HCEC 1CT (cell line): Measurements from ENCODE around the gene RAB8B.

Experiments
- DNase-seq: peaks from one replicate; pipeline ENCODE4 v3.0.0-alpha.2; 2017

RAB8B gene

GRCh38 chr15:63277038-63277892 is 87.9 kb downstream of the RAB8B start, which contains the start of gene APH1B:
Gene APH1B (plus strand): TSS chr15:63277605. CDS start chr15:63277624, 19 bp downstream.
- peak; percentile 55 for DNase-seq

DNA sequence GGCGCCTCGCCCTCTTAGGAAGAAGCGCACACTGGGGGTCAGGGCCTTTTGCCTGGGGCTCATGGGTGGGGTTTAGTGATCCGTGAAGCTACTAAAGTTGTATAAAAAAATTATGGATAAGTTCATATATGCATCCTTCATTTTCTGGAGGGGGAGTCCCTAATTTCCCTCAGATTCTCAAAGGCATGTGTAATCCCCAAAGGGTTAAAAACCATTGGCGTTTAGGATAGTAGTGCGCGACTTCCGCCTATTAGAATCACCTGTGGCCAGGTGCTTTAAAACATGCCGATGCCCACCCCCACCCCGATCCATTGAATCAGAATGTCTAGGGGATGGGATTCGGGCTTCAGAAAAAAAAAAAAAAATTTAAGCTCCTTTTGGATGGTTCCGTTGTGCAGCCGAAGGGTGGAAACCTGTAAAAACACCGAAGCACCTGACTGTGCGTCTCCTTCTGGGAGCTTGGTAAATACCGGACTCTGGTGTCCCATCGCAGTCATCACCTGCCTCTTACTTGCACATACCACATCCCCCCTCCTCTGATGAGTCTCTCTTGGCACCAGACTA is 88.6 kb downstream of the RAB8B start:
- DNase-seq: no peak

GRCh38 chr15:63283126-63283525 is 93.7 kb downstream of the RAB8B start:
- no peak for DNase-seq

DNA sequence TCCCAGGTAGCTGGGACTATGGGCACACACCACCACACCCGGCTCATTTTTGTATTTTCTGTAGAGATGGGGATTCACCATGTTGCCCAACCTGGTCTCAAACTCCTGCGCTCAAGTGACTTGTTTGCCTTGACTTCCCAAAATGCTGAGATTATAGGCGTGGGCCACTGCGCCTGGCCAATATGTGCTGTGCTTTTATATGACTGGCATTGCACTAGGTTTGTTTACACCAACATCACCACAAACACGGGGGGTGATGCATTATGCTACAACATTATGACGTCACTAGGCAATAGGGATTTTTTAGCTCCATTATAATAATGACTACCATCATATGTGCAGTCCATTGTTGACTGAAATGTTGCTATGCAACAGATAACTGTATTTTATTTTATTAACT is 94.9 kb downstream of the RAB8B start:
- no peak for DNase-seq

- DNase-seq: peak; percentile 53
These were observed 97.7 kb downstream of the RAB8B start for GRCh38 chr15:63287109-63287508.

- no peak for DNase-seq
These were observed 98.9 kb downstream of the RAB8B start for GRCh38 chr15:63288342-63288741.

- peak; percentile 62 for DNase-seq
These were observed 99.5 kb downstream of the RAB8B start for GRCh38 chr15:63288778-63289378.

DNA sequence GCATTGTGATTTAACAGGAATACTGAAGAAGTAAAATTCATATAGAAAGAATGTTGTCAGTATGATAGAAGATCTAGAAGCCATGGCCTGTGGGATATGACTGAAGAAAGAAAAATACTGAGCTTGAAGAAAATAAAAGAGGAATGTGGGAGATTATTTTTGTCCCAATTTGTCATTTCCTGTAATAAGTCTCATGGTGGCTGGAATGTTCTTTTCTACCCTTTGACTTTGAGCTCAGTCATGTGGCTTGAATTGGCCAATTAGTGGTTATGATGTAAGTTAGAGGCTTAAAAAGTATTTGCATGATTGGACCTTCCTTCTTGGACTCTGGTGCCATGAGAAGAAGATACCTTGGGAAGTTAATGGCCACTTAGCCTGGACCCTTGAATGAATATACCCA is 102.1 kb downstream of the RAB8B start:
- peak; percentile 92 for DNase-seq

DNA sequence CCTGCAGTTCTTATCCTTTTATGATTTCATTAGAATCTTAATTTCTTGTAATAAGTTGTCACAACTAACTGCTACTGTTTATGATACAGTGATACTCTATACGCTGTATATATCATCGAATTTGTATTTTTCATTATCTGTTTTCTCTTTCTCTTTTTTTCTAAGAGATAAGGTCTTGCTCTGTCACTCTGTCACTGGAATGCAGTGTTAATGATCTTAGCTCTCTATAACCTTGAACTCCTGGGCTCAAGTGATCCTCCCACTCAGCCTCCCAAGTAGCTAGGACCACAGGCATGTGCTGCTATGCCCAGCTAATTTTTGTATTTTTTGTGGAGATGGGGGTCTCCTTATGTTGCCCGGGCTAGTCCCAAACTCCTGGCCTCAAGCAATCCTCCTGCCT is 102.8 kb downstream of the RAB8B start:
- DNase-seq: no peak

- peak; percentile 13 for DNase-seq
These were observed 103.4 kb downstream of the RAB8B start for GRCh38 chr15:63292771-63293170.

DNA sequence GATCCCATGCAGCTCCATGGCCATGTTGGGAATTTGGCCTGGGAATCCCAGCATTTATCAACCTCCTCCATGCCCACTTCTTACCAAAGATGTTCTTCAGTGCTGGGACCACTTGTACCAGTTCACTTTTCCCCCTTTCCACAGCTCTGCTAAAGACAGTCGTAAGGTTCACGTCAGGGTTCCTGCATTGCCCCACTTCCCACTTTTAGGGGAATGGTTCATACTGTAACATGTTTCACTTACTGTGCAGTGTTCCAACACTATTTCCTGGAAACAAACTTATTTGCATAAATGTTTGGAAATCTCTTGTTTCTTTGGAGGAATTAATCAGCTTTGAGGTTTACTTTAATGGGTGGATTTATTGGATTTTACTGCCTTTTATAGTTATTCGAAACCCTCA is 105.0 kb downstream of the RAB8B start:
- DNase-seq: no peak

DNA sequence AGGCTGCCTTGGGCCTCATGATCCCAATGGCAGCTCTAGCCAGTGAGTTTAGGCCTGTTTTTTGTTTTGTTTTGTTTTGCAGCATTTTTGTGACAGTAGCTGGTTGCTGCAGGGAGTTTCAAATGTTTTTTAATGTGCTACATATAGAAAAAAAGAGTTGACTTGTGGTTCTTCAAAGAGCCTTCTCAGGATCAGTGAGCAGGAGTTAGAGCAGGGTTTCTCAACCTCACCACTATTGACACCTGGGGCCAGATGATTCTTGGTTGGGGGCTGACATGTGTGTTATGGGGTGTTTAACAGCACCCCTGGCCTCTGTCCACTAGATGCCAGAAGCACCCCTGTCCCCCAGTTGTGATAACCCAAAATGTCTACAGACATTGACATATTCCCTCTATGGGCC is 105.9 kb downstream of the RAB8B start:
- DNase-seq: no peak

GRCh38 chr15:63296195-63296594 is 106.8 kb downstream of the RAB8B start:
- DNase-seq: no peak

- no peak for DNase-seq
These were observed 110.7 kb downstream of the RAB8B start for GRCh38 chr15:63299943-63300575.

DNA sequence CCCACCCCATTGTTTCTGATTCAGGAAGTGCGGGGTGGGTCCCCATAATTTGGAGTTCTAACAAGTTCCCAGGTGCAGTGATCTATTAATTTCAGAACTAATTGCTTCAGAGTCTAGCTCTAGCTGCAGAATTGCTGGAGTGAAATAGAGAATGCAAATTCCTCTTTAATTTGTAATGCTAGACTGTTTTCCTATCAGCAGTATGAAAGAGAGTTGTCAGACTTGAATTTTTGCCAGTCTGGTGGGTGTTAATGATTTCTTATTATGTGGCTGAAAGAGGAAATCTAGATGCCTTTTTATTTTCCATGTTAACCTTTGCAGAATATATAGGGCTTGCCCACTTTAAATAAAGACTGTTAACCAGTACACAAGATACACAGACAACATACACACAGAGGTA is 111.7 kb downstream of the RAB8B start:
- no peak for DNase-seq

DNA sequence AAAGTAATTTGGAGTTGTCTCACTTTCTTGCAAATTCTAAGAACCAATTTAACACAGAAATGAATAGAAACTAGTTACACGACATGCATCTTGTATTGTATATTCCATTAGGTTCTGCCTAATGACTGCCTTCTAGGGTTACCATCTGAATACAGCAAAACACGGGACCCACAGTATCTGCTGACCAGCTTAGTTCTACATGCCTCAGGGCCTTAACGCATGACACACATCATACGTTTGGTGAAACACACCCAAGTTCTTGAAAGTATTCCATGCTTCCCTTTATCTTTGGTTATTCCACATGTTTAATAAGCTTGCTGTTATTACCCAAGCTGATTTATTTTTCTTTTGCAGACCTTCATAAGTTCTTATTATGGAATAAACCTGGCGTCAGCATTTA is 115.9 kb downstream of the RAB8B start:
- DNase-seq: no peak

- no peak for DNase-seq
These were observed 117.2 kb downstream of the RAB8B start for GRCh38 chr15:63306492-63307073.

- DNase-seq: no peak
These were observed 119.1 kb downstream of the RAB8B start for GRCh38 chr15:63308491-63308890.

DNA sequence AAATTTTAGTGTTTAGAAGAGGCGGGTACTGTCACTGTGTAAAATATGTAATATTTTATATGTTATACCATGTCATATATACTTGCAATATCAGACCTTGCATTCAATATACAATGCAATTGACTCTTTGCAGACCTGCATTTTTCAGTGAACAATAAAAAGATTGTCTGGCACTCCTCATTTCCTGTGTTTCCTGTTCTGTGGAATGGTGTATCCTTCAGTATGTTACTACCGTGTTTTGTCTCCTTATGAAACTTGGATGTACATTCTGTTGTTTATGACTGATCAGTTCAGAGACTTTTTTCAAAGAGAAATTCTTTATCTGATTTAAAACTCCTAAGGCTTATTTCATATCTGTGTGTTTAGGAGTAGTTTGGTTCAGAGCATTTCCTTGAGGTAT is 119.5 kb downstream of the RAB8B start:
- no peak for DNase-seq

DNA sequence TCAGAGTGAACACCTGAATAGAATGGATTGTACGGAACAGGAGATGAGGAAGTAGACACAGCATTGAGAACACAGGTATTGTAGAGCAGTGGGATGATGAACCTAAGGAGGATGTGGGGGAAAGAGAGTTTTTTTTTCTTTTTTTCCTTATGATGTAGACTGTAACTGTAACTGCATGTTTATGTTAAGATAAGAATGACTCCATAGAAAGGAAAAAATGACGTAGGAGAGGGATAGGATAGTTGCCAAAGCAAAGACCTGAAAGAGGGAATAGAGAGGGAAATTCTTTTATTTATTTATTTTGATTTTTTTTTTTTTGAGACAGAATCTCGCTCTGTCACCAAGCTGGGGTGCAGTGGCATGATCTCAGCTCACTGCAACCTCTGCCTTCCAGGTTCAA is 121.2 kb downstream of the RAB8B start:
- no peak for DNase-seq

DNA sequence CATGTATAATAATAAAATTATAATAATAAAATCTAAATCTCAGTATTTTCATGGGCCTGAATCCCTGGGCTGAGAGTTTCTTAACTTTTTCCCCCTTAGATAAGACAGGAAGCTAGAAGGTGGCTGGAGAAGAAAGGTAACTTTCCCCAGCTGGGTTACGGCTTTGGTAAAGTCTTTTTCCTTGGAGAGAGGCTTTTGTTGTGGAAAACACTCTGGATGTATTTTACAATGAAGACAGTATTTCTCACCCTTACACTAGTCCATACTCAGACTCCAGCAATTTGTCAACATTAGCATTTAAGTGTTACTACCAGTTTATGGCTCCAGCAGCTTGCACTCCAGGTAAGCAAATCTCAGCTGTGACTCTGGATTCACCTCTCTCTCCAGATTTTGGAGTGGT is 122.9 kb downstream of the RAB8B start:
- DNase-seq: no peak

- no peak for DNase-seq
These were observed 124.4 kb downstream of the RAB8B start for GRCh38 chr15:63313825-63314224.

GRCh38 chr15:63314409-63314808 is 125.0 kb downstream of the RAB8B start:
- no peak for DNase-seq
